NB4 (cell line): ENCODE results near the gene RCL1.

Experiments
- DNase-seq: peaks from one replicate; pipeline ENCODE4 v3.0.0; 2010; ENCODE audit warnings: low read depth
- H3K4me3 ChIP-seq: one replicate; pipeline ENCODE4 v1.5.1; 2011; ENCODE audit warnings: mild to moderate bottlenecking, low read depth, low read length, moderate library complexity
- MYC ChIP-seq: IDR thresholded peaks from 2 replicates; pipeline ENCODE4 v1.6.1; 2011; ENCODE audit warnings: low read depth, low read length
- POLR2A ChIP-seq: IDR thresholded peaks from 2 replicates; pipeline ENCODE4 v1.6.1; 2011; ENCODE audit warnings: mild to moderate bottlenecking; ENCODE audit not compliant: insufficient read length; ENCODE audit errors: extremely low read depth
- TF ChIP-seq, protein P1 (sequence below): IDR thresholded peaks from 2 replicates; pipeline ENCODE4 v1.6.1; 2011; ENCODE audit warnings: low read depth, low read length
- TF ChIP-seq, protein P2 (sequence below): IDR thresholded peaks from one replicate; pipeline ENCODE4 v1.5.1; 2012; ENCODE audit warnings: low read depth, low read length

The RCL1 gene

DNA sequence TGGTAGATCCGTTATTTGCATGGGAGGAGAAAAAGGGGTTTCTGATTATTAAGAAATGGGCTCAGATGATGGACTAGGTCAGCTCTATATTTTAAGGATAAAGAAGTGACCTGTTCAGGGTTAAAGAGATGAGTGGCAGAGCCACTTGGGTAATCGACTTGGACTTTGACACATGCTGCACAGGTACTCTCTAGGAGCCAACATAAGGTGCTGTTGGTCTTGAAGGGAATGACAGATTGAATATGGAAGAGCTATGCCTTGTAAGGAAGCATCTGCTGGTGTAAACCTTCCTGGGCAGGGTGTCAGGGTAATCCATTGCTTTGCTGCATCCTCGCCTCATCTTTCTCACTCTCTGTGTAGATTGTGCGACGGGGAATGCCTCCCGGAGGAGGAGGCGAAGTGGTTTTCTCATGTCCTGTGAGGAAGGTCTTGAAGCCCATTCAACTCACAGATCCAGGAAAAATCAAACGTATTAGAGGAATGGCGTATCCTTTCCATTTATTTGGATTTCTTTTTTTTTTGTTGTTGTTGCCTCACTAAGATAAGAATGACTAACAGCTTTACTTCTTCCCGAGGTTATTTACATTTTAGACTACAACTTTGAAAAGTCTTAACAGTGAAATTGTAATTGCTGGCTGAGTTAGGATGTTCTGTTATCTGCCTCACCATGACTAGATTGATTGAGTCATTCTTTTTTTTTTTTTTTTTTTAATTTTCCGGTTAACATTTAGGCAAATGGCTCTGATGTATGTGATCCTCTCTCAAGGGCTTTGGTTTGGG, 41.2 kb downstream of the RCL1 start:
- DNase-seq = no peak
- TF ChIP-seq, protein P1, sequence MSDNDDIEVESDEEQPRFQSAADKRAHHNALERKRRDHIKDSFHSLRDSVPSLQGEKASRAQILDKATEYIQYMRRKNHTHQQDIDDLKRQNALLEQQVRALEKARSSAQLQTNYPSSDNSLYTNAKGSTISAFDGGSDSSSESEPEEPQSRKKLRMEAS = no peak
- TF ChIP-seq POLR2A = no peak
- no peak for TF ChIP-seq MYC
- TF ChIP-seq, protein P2, sequence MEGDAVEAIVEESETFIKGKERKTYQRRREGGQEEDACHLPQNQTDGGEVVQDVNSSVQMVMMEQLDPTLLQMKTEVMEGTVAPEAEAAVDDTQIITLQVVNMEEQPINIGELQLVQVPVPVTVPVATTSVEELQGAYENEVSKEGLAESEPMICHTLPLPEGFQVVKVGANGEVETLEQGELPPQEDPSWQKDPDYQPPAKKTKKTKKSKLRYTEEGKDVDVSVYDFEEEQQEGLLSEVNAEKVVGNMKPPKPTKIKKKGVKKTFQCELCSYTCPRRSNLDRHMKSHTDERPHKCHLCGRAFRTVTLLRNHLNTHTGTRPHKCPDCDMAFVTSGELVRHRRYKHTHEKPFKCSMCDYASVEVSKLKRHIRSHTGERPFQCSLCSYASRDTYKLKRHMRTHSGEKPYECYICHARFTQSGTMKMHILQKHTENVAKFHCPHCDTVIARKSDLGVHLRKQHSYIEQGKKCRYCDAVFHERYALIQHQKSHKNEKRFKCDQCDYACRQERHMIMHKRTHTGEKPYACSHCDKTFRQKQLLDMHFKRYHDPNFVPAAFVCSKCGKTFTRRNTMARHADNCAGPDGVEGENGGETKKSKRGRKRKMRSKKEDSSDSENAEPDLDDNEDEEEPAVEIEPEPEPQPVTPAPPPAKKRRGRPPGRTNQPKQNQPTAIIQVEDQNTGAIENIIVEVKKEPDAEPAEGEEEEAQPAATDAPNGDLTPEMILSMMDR = no peak
- no peak overlapping the region for H3K4me3 ChIP-seq

DNA sequence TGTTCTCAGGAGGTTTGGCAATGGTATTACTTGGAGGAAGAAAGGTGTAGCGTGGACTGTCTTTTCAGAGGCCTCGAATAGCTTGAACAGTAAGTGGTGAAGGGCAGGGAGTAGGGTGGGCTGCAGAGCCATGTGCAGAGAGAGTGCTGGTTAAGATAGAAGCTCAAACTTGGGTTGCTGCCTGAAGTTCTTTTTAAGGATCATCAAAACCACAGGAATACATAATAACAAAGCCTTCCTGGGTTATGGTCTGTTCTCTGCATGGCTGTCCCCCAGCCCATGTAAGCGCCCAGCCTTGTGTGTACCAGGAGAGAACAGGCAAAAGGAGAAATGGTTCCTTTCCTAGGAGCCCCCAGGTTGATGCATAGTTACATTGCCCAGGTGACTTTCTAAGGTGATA, 43.9 kb downstream of the RCL1 start:
- TF ChIP-seq MYC (no peak), POLR2A (no peak)
- TF ChIP-seq, protein P1 = no peak
- TF ChIP-seq, protein P2 = no peak
- DNase-seq = no peak
- H3K4me3 ChIP-seq = no peak overlapping the region

DNA sequence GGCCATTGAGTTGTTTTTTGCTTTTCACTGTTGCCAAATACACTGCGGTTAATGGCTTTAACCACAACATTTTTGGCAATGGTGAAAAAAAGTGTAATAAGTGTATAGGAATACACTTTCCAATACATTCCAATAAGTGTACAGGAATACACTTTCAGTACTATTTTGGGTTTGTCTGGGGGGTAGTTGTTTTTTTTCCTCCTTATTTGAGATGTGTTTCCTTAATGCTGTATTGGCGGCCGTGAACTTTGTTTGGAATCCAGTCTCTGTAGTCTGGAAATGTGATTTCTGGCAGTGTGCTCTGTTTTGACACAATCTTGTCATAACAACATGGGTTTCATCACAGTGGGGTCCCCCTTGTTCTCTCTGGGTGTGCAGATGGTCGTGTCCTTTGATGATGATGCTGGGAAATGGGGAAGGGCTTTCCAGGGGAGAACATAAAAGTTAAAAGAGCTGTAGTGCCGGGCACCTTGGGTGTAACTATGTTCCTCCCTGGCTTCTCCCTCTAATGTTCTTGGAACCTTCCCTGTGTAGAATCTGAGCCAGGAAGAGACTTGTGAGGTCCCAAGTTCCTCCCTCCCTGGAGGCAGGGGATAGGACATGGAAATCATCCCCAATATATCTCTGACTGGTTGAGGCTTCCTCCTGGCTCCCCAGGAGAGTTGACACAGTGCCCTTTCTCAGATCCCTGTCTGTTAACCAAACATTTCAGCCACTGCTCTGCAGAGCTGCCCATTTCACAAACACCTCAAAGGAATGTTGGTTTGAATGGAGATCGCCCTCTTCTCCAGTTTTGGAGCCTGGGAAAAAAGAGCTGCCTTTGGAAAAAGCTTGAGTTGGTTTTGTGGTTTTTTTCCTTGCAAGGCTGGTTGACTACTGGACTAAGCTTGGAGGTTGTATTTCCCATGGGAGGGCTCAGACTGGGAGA, 44.8 kb downstream of the RCL1 start:
- no peak for DNase-seq
- H3K4me3 ChIP-seq = no peak overlapping the region
- TF ChIP-seq, protein P2 = no peak
- TF ChIP-seq MYC (no peak), POLR2A (no peak)
- TF ChIP-seq, protein P1 = no peak

DNA sequence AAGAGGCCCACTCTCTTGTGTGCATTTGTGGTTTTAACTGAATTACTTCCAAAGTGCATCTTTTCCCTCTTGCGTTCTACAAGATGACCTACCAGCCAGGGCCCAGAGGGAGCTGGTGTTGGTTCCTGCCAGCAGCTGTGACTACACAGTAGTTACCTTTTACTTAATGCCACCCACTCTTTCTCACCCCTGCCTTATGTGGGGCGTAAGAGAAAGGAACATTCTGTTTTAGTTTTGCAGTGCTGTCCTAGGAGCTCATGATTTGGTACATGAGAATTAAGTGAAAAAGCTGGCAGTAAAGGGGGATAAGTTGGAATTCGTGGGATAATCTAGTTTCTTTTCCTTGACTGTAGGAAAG, 45.4 kb downstream of the RCL1 start:
- DNase-seq = peak; percentile 79
- H3K4me3 ChIP-seq = no peak overlapping the region
- TF ChIP-seq, protein P2 = no peak
- TF ChIP-seq, protein P1 = no peak
- TF ChIP-seq MYC (no peak), POLR2A (no peak)

DNA sequence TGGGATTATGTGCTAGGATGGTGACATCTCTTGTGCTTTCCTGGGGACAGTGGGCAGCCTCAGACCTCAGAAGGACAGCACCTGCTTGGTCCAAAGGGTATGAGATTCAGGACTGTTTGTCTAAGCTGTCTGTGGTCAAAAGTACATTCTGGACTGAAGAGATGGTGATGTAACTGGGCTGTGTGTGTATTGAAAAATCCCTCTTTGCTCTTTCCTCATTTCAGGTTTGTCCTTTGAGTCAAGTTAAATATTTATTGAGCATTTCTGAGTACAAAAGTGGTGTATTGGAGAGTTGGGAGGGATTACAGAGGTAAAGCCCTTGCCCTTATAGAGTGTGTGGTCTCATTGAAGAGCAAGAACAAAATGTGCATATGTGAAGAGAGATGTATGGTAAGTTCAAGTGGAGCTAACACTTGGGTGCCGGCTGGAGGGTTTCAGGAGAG, 46.7 kb downstream of the RCL1 start:
- TF ChIP-seq, protein P1 = no peak
- TF ChIP-seq POLR2A (no peak), MYC (no peak)
- TF ChIP-seq, protein P2 = no peak
- H3K4me3 ChIP-seq = no peak overlapping the region
- DNase-seq = no peak
